Measurements from ENCODE around the gene PSMB5.

Gene PSMB5

DNA sequence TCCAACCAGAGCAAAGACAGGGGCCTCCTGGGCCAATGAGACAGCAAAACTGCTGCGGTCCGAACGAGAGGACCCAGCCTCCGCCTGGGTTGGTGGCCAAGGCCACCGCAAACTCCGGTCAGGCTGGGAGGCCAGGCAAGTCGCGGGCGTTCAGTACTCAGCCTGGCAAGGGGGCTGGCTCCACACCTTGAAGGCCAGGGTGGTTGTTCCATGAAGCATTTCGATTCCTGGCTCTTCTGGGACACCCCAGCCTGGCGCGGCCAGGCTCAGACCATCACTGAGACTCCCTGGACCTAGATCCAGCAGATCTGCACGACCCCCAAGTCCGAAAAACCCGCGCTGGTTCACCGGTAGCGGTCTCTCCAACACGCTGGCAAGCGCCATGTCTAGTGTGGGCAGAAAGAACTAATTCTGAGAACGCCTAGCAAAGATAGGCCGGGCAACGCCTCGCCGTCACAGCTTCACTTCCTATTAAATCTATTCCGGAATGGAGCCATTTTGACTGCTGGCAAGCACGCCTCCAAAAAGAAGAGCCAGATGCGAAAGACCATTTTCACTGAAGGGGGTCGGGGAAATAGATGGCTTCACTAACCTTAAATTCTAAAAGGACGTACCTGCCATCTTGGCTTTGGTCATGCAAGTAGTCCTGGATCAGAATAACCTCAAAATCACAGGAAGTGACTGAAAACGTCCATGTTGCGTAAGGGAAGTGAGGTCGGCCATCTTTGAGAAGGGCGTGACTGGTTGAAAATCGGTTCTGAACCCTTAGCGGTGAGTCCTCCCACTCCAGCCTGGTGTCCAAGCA lies at the start of gene PSMB5:
PSMB5 (minus strand) TSS at position 403 of the 805 bp plus-strand sequence; CDS start at position 384, 19 bp downstream.
- no peak for DNase-seq

DNA sequence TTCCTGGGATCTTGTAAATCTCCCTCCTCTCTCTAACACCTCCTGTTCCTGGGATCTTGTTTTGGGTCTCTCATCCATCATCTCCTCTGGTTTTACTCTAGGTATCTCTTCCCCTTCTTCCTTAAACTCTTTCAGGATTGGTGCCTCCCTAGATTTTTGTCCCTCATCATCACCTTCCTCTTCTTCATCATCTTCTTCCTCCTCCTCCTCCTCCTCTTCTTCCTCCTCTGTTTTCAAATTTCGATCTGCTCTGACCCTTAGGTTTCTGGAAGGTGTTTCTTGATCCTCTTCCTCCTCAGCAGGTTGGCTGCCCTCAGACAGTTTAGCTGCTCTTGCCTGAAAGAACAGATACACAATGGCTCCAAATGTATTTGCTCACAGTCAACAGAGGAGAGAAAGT lies 45.8 kb upstream of the PSMB5 start:
- no peak for DNase-seq

DNA sequence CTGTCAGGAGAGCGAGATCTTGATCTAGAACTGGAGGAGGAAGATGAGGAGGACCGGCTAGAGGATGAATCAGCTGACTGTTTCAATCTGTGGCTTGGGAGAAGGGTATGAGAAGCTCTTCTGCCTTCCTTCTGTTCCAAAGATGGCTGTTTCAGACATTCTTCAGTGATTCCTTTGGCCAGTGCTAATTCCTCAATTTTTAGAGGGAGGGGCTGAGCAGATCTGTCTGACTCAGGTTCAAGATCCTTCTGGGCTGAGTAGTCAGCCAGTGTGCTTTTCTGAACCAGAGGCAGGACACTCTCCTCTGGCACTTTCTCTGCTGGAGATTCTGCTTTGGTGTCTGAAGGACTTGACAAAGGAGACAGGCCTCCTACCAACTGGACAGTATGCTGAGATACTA lies 45.0 kb upstream of the PSMB5 start:
- no peak for DNase-seq

DNA sequence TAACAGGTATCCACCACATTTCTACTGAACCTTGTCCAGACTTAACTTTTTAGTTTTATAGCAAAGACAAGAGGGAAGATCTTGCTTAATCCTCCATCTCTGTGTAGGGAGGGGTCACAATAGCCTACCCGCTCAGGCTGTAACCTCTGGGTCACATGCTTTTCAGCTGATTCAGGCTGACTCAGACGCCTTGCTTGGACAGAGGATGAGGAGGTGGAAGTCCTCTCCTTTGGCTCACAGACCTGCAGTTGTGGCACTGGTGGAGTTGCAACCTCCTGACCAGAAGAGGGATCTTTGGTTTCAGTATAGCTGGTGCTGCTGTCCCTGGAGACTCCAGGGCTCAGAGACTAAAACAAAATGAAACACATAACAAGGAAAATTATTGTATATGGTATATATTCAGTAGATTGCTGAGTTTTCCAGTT lies 44.0 kb upstream of the PSMB5 start:
- no peak for DNase-seq

DNA sequence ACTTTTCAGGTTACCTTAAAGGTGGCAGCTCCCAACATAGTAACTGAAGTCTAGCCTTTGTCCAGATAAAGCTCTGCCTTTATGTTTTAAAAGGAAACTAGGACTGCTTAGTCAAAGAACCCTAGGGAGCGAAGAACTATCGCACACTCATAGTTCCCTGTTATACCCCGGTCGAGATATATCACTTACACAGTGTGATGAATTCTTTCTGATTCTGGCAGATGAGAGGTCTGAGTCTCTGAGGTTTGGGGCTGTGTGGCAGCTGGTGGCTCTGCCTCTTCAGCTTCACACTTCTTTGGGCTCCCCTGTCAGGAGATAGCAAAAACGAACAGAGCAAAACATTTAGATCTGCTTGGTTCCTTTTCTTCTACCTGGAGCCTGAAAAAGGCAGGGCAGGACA lies 43.3 kb upstream of the PSMB5 start:
- DNase-seq: no peak

DNA sequence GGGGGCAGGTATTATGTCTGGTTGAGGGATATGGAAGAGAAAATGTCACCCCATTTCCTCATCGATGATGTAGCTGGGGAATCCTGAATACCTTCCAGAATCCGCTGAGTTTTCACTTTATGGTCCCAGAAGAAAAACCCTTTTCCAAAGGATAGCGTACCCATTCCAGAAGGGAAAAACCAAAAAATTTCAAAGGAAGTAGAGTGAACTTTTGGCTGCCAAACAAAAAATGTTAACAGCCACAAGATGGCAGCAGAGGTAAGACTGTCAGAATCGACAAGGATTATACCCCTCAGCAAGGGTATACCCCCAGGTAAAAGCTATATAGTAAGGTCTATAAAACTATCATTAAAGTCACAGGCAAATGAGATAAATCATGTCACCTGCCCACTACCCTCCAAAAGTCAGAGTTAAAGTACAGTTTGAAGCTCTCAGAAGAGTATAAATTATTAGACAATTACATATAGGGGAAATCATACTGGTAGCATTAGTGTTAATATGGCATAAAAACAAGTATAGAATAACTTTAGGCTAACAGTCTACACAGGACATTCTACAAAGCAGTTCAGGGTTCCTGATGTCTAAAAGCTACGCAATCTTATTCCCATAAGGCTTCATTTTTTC lies 42.2 kb upstream of the PSMB5 start:
- no peak for DNase-seq

DNA sequence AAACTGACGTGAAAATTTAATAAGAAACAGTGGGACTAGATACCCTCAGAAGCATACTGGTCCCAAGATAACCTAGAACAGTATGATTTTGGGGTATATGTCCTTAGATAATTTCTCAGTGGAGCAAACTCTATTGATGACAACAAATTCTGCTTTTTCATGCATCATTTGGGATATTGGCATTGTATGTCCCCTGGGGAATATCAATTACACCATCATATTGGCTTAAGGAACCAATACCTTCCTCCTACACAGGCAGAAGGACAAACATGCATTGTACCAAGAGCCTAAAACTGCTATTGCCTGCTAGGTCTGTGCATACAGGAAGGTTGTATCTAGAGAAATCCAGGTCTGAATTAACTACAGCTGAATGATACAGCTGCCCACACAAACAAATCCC lies 40.2 kb upstream of the PSMB5 start:
- DNase-seq: no peak

DNA sequence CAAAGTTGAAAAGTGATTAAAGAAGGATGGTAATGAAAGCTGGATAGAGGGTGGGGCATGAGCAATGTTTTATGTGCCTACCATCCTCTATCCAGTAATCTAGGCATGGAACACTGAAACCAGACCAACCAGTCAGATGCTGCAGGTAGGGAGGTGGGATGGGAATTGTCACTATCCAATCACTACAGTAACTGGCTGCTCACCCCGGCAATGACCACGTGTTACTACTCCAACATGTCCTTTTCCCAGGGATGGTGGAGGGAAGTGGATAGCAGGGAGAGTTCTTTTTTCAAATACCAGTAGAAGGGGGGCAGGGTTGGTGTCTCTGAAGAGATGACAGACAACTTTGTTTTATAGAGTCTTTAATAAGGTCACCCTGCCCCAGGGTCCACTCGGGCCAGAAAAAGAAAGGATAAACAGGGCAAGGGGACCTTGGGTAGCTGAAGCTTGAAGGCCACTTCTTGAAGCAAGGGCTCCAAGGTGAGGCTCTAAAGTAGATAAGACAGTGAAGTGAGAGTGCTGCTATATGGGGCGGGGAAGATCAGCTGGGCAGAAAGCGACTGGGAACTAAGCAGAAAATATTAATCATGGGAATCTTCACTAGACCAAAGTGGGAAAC lies 37.3 kb upstream of the PSMB5 start:
- no peak for DNase-seq

DNA sequence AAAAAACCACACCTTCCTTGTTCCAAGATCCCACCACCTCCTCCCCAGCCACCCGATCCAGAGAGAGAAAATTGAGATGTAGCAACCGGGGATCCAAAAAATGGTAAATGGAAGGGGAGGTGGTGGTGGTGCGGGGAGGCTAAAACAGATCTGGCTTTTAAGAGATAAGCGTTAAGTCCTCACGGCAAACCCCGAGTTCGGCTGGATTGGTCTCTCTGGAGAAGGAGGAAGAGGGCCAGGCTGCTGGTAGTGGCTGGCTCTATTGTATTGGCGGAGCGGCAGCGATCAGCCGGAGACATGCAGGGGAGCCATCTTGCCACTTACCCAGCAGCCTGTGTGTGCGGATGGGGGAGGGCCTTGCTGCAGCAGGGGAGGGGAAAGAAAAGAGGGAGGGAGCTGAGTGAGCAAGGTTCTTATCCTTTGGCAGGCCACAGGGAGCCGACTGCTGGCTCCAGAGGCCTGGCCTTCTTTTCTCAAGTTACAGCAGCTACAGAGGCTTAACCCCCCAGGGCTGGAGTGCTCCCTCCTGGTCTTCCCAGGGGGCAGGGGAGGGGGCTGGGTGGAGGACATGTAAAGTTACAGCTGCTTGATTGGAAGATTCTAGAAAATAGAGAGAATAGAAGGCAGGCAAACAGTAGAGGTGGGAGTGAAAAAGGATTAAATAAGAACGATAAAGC lies 36.7 kb upstream of the PSMB5 start:
- no peak for DNase-seq

DNA sequence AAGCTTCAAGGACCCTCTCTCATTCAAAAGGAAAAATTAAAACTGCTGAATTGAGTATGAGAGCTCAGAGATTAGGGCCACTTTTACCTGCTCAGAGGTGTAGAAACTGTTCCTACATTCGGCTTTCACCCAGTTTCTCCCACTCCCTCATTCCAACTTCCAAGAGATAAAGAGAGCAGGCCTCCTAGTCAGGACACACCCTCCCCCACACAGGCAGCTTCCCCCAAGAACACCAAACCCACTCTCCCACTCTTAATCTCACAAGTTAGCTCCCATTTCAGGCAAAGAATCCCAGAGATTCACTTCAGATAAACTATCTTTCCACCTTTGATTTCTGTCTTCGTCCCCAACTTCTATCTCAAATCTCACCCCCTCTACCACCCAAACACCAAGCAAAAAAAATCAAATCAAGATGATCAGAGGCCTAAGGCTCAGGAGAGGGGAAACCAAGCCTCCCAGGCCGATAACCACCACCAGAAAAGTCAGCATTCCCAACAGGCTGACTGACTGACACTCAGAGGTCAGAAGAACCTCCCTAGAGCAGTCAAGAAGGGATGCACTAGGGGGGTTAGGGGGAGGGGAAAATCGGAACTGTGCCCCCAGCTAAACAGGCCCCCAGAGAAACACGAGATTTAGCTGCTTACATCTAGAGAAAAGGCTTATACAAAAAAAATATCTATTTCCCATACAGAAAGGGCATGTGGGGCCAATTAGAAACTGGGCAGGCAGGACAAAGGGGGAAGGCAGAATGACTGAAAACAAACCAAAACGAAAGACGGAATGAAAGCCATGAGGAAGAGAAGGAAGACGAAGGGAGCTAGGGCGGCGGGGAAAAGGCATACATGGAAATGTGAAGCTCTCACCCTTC lies 35.8 kb upstream of the PSMB5 start:
- DNase-seq: no peak

DNA sequence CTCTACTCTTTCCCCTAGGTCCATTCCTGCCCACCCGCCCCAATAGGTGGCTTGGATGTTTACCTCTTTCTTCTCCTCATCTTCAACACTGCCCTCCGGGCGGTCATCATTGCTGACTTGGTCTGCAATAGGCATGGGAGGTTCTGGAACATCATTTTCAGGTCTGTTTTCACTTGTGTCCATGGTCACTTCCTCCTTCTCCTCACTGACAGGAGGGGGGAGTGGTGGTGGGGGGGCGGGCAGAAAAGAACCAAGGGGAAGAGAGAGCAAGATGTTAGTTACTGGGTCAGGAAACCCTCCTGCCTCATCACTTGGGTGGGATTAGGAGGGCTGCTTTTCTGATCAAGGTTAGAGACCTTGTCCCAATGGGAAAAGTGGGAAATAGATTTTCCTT lies 34.7 kb upstream of the PSMB5 start:
- no peak for DNase-seq

DNA sequence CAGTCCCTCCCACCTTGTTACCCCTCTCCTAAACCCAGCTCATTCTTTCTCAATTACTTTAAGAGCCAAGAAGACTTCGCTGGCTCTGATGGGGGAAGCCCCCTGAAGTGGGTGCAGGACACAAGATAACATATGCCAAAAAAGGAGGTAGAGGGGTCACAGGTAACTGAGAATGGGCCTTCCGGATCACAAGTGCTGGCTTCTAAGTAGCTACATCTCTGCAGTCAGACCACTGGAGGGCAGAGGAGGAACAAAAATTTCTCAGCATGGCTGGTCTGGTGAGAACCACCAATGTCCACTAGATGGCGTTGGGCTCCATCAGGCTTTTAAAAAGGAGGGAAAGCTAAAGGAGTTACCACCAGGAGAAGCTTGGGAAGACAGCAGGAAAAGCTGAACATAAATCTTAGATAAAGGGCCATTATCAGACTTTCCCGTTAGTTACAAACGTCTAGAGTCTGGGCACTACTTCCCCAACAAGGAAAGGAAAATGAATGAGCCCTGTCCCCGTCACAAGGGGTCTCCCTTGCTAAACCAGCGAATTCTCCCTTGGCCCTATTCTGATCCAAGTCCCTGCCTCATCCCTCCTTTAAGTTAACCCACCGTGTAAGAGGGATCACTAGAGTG lies 34.2 kb upstream of the PSMB5 start:
- no peak for DNase-seq

DNA sequence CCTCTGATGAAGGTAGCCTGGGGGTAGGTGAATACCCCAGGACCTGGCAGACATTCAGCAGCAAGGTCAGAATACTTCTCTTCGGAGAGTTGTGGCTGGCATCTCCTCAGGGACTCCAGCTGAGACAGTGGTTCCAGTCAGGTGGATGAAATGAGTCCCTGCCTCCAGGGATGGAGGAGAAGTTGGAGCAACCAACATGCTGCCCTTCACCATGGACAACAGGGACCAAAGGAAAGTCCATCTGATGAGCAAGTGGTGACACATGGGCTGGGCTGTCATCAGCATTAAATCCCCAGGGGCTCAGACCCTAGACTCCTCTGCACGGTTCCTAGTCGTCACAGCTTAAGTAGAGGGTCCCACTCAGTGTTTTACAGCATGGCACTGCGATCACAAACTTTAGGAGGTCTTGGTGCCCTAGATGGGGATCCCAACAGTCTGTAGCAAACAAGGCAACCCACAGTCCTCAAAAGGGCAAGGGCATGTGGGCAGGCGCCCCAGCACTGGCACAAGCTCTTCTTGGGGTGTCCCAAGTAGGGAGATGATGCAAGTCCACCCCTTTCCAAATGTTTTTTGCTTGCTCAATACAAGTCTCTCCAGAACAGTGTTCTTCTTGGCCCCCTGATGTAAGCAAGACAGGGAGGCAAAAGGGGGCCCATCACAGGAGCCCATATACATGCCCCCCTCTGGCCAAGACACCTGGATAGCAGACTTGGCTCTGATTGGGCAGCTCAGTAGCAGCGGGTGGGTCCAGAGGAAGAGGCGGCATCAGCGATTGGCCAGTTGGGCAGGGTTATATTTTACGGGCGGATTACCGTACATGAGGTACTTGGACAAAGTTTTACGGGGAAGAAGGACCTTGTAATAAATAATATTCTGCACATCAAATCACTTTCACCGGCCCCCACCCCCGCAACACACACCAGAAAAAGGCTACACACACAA lies 33.4 kb upstream of the PSMB5 start:
- DNase-seq: no peak

DNA sequence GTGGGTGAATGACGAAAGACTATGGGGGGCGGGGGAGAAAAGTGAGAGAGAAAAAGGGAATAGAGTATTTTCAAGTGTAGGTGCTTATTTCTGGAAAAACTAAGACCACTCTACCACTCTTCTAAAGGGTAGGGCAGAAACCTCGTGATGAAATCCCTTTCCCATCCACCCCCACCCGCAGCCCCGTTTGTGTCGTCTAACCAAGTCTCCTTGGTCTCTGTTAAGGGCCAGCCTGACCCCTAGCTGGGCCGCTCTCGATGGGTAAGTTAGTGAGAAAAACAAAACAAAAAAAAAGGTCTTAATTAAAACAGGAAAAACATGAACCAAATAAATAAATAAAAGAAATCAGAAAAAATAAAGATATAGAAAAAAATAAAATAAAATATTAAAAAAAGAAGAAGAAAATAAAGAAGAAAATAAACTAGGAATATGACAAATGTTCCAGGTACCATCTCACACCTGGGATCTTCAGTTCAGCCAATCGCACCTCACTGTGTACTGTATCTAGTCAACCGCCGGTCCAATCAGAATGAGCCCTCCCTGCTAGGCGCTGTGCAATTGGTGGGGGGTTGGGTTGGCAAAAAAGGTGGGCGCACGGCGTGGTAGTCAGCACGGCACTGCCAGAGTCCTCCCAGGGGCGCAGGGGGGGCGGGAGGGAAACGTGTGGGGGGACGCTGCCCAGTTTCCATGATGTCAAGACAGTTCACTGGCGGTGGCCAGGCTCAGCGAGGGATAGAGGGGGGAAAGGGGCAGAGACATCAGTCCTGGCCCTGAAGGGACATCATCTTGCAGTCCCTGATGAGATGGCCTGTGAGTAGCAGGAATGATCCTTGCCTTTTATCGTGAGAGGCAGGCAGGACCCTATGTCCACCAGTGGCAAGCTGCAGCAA lies 32.4 kb upstream of the PSMB5 start:
- no peak for DNase-seq

DNA sequence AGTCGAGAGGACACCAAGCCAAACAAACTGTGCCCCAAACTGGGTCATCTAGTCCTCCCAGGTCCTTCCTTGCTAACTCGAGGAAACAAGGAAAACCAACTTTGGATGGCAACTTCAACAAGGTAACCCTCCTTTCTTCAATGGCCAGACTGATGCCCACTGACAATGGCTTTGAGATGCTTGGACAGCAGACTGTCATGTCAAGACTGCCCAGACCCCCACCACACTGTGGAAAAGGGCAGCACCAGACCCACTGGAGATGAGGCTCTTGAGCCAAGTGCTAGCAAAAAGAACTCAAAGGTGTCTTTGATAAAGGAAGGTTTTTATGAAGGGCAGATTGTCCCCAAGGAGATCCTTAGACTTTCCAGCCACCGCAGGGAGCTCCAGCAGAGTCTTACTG lies 31.7 kb upstream of the PSMB5 start:
- DNase-seq: no peak

DNA sequence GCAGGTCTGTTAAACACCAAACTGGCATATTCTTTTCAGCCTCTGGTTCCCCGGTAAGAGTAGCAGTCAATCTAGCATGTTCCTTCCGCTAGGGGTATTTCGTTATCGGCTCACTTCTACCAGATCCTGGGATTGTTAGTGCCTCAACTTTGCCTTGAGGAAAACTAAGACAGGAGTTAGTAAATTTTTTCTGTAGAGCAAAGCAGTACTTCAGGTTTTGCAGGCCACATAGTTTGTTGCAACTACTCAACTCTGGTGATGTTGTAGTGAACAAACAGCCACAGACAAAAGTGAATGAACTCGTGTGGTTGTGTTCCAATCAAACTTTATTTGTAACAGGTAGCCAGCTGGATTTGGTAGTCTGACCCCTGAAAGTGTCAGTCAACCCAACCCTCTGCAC lies 28.9 kb upstream of the PSMB5 start:
- DNase-seq: no peak

DNA sequence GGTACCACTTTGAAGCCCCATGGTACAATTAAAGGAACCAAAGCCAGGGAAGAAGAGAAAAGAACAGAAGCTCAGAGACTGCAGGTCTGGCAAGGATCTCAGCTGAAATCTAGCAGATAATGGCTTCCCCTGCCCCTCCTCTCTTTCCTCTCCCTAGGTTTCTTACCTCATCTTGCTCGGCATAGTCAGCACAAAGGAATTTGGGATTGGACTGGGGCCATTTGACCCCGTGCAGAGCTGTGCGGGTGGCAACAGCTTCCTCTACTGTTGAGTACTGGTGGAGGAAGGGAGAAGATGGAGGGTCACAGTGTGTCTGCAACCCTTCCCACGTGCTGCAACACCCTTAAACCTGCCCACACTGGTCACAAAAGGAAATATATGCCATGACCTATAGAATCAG lies 27.3 kb upstream of the PSMB5 start:
- no peak for DNase-seq

DNA sequence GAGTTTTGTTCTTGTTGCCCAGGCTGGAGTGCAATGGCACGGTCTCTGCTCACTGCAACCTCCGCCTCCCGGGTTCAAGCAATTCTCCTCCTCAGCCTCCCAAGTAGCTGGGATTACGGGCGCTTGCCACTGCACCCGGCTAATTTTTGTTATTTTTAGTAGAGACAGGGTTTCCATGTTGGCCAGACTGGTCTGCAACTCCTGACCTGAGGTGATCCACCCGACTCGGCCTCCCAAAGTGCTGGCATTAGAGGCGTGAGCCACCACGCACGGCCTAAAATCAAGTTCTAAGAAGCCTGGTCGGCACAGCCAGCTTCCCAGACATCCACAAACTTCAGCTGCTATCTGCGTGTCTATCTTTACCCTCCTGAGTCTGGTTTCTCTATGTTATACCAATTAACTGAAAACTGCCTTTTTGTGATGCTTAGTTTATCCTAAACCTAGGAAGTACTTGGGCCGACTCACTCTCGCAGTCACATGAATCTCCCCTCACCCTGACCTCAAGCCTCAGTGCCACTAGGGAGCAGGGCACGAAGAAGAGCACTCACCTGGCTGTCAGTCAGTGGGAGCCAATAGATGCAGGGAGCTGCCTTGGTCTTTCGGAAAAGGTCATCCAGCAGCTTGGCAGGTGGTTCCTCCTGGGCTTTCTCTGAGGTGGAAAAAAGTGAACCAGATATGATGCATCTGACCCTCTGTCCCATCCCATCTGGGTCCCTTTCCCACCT lies 26.0 kb upstream of the PSMB5 start:
- no peak for DNase-seq

Measured in NCI-H69 (cell line).